ENCODE data around the gene ANO3.

- no peak for TF ChIP-seq CTCF (conservative IDR thresholded peaks at IDR 0.05)
- TF ChIP-seq EZH2 (IDR thresholded peaks at IDR 0.05; ENCODE audit: low read depth), result no peak
Measured at GRCh38 chr11:26703411-26704191, 371.7 kb downstream of the ANO3 start.

Data from PC-9 (cell line).